SK-N-SH (cell line): ENCODE data around the gene ACSM2B. TPM values are rescaled to one million over a fixed set of nuclear protein-coding genes. Genes with fewer than 3 reads are reported as not detected.
"Not testable (repeated sequence)": the region's sequence is repeated elsewhere in the genome, so short reads cannot be mapped to it uniquely, and the experiment has no call there.

Experiments
- CTCF ChIA-PET: fragments of 300-600, 350-600 bp; formaldehyde crosslinking; extraction: SDS; loops from one replicate; lab custom pipeline; 2021; lab: Yijun Ruan, JAX
- POLR2A ChIA-PET: fragments of 350-600 bp; sonication (Branson Sonifier 250); formaldehyde crosslinking; extraction: SDS; loops from one replicate; lab custom pipeline; 2020; ENCODE audit warnings: antibody characterized with exemption, inconsistent platforms; lab: Yijun Ruan, JAX
- DNase-seq: peaks from one replicate; pipeline ENCODE4 v3.0.0; 2012
- H2AFZ ChIP-seq: fragments of 200-600 bp; sonication (generic); 2 replicates; pipeline ENCODE4 v1.8.1; 2016; ENCODE audit warnings: antibody characterized with exemption, mild to moderate bottlenecking, low read depth
- H3F3A ChIP-seq: fragments of 200-600 bp; sonication (generic); replicated peaks from 2 replicates; pipeline ENCODE3; 2016; ENCODE audit warnings: antibody characterized with exemption, mild to moderate bottlenecking; ENCODE audit not compliant: insufficient read depth
- H3K27ac ChIP-seq, 2 experiments: fragments of 200-500 bp in 1 of 2; fragments of 200-600 bp in 1 of 2; sonication (Bioruptor generic) in 1 of 2; sonication (generic), shearing (Covaris generic) in 1 of 2; 2 replicates each; pipeline versions ENCODE4 v1.5.1 to v1.6.1; 2014 to 2016; ENCODE audit warnings: low read depth in 2 of 2, inconsistent platforms in 1 of 2, low read length in 1 of 2, mild to moderate bottlenecking in 1 of 2, mixed read lengths in 1 of 2
- H3K27me3 ChIP-seq: fragments of 200-600 bp; sonication (generic), shearing (Covaris generic); 2 replicates; pipeline ENCODE4 v1.6.1; 2016; ENCODE audit warnings: mixed run types; ENCODE audit not compliant: insufficient read depth
- H3K36me3 ChIP-seq, 2 experiments: fragments of 200-500 bp in 1 of 2; fragments of 200-600 bp in 1 of 2; sonication (Bioruptor generic) in 1 of 2; sonication (generic) in 1 of 2; replicated peaks in 1 of 2; 2 replicates each; pipeline versions ENCODE3 to v1.5.1; 2014 to 2016; ENCODE audit warnings: low read length in 1 of 2, mild to moderate bottlenecking in 1 of 2; ENCODE audit not compliant: insufficient read depth in 2 of 2, control insufficient read depth in 1 of 2
- H3K4me1 ChIP-seq, 2 experiments: fragments of 200-500 bp in 1 of 2; fragments of 200-600 bp in 1 of 2; sonication (Bioruptor generic) in 1 of 2; sonication (generic), shearing (Covaris generic) in 1 of 2; 2 replicates each; pipeline versions ENCODE4 v1.5.1 to v1.6.1; 2014 to 2016; ENCODE audit warnings: low read depth in 1 of 2, low read length in 1 of 2, mixed run types in 1 of 2; ENCODE audit not compliant: insufficient read depth in 2 of 2, control insufficient read depth in 1 of 2
- H3K4me2 ChIP-seq: fragments of 200-600 bp; sonication (generic), shearing (Covaris generic); 2 replicates; pipeline ENCODE4 v1.6.1; 2017; ENCODE audit warnings: mixed run types
- H3K4me3 ChIP-seq, 2 experiments: fragments of 200-500 bp in 1 of 2; fragments of 200-600 bp in 1 of 2; sonication (Bioruptor generic) in 1 of 2; sonication (generic), shearing (Covaris generic) in 1 of 2; 2 replicates each; pipeline versions ENCODE4 v1.5.1 to v1.8.1; 2014 to 2016; ENCODE audit warnings: low read depth in 2 of 2, inconsistent platforms in 1 of 2, low read length in 1 of 2, mild to moderate bottlenecking in 1 of 2, mixed read lengths in 1 of 2, moderate library complexity in 1 of 2
- H3K79me2 ChIP-seq: fragments of 200-600 bp; sonication (generic); 2 replicates; pipeline ENCODE4 v1.8.1; 2017; ENCODE audit warnings: mild to moderate bottlenecking; ENCODE audit not compliant: insufficient read depth
- H3K9ac ChIP-seq: fragments of 200-600 bp; sonication (generic); 2 replicates; pipeline ENCODE4 v1.6.1; 2017; ENCODE audit warnings: mixed run types
- H3K9me2 ChIP-seq: fragments of 200-600 bp; sonication (generic); 2 replicates; pipeline ENCODE4 v1.6.1; 2017; ENCODE audit warnings: mixed run types
- H3K9me3 ChIP-seq: fragments of 200-600 bp; sonication (generic); 2 replicates; pipeline ENCODE4 v1.6.1; 2017; ENCODE audit warnings: mixed run types, mild to moderate bottlenecking, moderate library complexity
- H4K20me1 ChIP-seq: fragments of 200-600 bp; sonication (generic); 2 replicates; pipeline ENCODE4 v1.6.1; 2017; ENCODE audit warnings: mild to moderate bottlenecking, mixed run types; ENCODE audit not compliant: insufficient read depth
- FOSL2 ChIP-seq: IDR thresholded peaks from 2 replicates; pipeline ENCODE4 v1.4.0; 2012; ENCODE audit warnings: low read depth, mild to moderate bottlenecking, moderate library complexity, borderline replicate concordance
- MEF2A ChIP-seq: IDR thresholded peaks from 2 replicates; pipeline ENCODE4 v1.4.0; 2012; ENCODE audit warnings: low read depth, borderline replicate concordance
- RCOR1 ChIP-seq: fragments of 150-350 bp; IDR thresholded peaks from 2 replicates; pipeline ENCODE4 v1.6.1; 2017; ENCODE audit warnings: antibody characterized with exemption, low read length
- REST ChIP-seq: IDR thresholded peaks from 2 replicates; pipeline ENCODE4 v1.6.1; 2012; ENCODE audit warnings: mild to moderate bottlenecking, low read depth, low read length, moderate library complexity
- RFX5 ChIP-seq: IDR thresholded peaks from 2 replicates; pipeline ENCODE4 v1.6.1; 2012; ENCODE audit warnings: mild to moderate bottlenecking, improper control_type of control experiment, low read length
- SIN3A ChIP-seq: IDR thresholded peaks from 2 replicates; pipeline ENCODE4 v1.6.1; 2012; ENCODE audit warnings: low read depth, mild to moderate bottlenecking, low read length, moderate library complexity, borderline replicate concordance
- TEAD4 ChIP-seq: IDR thresholded peaks from 2 replicates; pipeline ENCODE4 v1.4.0; 2012; ENCODE audit warnings: mild to moderate bottlenecking, borderline replicate concordance; ENCODE audit not compliant: insufficient read depth
- WGBS: methylation state at CpG from one replicate; pipeline ENCODE4 v1.1.6; 2017; ENCODE audit warnings: low lambda C conversion rate; 5-methylcytosine and 5-hydroxymethylcytosine counted together
- polyA plus RNA-seq, 3 experiments: library from polyadenylated mRNA; depleted of rRNA; stranded (reverse); fragments of >200 nt; gene quantifications; 2 replicates each; pipeline ENCODE4 v1.2.3, GENCODE V29; 2012

The ACSM2B gene
- polyA plus RNA-seq, 1 of the 3 experiments (the other 2 are of a cell fraction), result not detected

- no peaks in the 10 kb centered on the region for H4K20me1 ChIP-seq
- 21% methylated on average over 5 of the region's 5 CpGs for WGBS
- no peaks in the 10 kb centered on the region for H3K27me3 ChIP-seq
- H3K9ac ChIP-seq, result no peak overlapping the region
- POLR2A ChIA-PET, result no interaction called here
- no peak for DNase-seq
- no peak overlapping the region for H3K4me2 ChIP-seq
- no peaks in the 10 kb centered on the region for H3K9me2 ChIP-seq
- no peaks in the 10 kb centered on the region for H3F3A ChIP-seq
- H3K9me3 ChIP-seq, result no peaks in the 10 kb centered on the region
- H3K4me1 ChIP-seq, result no peaks in the 10 kb centered on the region
- H3K4me3 ChIP-seq, result no peak overlapping the region
- CTCF ChIA-PET, result interaction anchor here (0.7 kb wide), 1 partner anchor 14 kb away, joined by 3 read pairs; no protein-coding TSS in a partner anchor
- H3K36me3 ChIP-seq, result no peaks in the 10 kb centered on the region
- H2AFZ ChIP-seq, result no peak overlapping the region
- no peak overlapping the region for H3K27ac ChIP-seq
- TF ChIP-seq SIN3A, result no peak
- TF ChIP-seq REST, result peak; percentile 85
- TF ChIP-seq TEAD4, result no peak
- TF ChIP-seq FOSL2, result no peak
- no peak for TF ChIP-seq RCOR1
- no peak for TF ChIP-seq MEF2A
- no peak for TF ChIP-seq RFX5
- no peaks in the 10 kb centered on the region for H3K79me2 ChIP-seq
These were observed 22.8 kb upstream of the ACSM2B start for GRCh38 chr16:20598832-20599469.

- POLR2A ChIA-PET, H4K20me1 ChIP-seq, DNase-seq, H2AFZ ChIP-seq, H3K27ac ChIP-seq, H3K4me2 ChIP-seq, H3K27me3 ChIP-seq, H3F3A ChIP-seq, H3K9me3 ChIP-seq, H3K4me1 ChIP-seq, H3K9me2 ChIP-seq, H3K4me3 ChIP-seq, H3K36me3 ChIP-seq, H3K9ac ChIP-seq, H3K79me2 ChIP-seq, CTCF ChIA-PET: not testable (repeated sequence)
- WGBS, result 5% methylated on average over 2 of the region's 2 CpGs
These were observed 19.5 kb upstream of the ACSM2B start for GRCh38 chr16:20595694-20596093.

- H3K36me3 ChIP-seq, H3K27ac ChIP-seq, H3F3A ChIP-seq, H2AFZ ChIP-seq, H3K4me2 ChIP-seq, H3K27me3 ChIP-seq, H4K20me1 ChIP-seq, H3K4me1 ChIP-seq, DNase-seq, H3K9me2 ChIP-seq, H3K4me3 ChIP-seq, H3K79me2 ChIP-seq, H3K9ac ChIP-seq, H3K9me3 ChIP-seq, POLR2A ChIA-PET, CTCF ChIA-PET: not testable (repeated sequence)
- WGBS, result 19% methylated on average over 2 of the region's 2 CpGs
These were observed 18.9 kb upstream of the ACSM2B start for GRCh38 chr16:20595068-20595467.

GRCh38 chr16:20592780-20593179 is 16.6 kb upstream of the ACSM2B start:
- H3F3A ChIP-seq, H3K27me3 ChIP-seq, POLR2A ChIA-PET, H3K9ac ChIP-seq, CTCF ChIA-PET, H3K9me2 ChIP-seq, H3K36me3 ChIP-seq, H3K4me1 ChIP-seq, H2AFZ ChIP-seq, DNase-seq, H3K27ac ChIP-seq, H3K79me2 ChIP-seq, H4K20me1 ChIP-seq, H3K4me3 ChIP-seq, H3K4me2 ChIP-seq, H3K9me3 ChIP-seq: not testable (repeated sequence)
- WGBS, result 0% methylated on average over 1 of the region's 1 CpG

GRCh38 chr16:20589486-20589885 is 13.3 kb upstream of the ACSM2B start:
- H3K4me3 ChIP-seq, H3K27ac ChIP-seq, DNase-seq, H4K20me1 ChIP-seq, H3K9ac ChIP-seq, H3K36me3 ChIP-seq, H3K9me3 ChIP-seq, H3K9me2 ChIP-seq, CTCF ChIA-PET, H3K4me1 ChIP-seq, H3K79me2 ChIP-seq, H3K4me2 ChIP-seq, H3K27me3 ChIP-seq, H2AFZ ChIP-seq, H3F3A ChIP-seq, POLR2A ChIA-PET: not testable (repeated sequence)
- WGBS, result 0% methylated on average over 3 of the region's 6 CpGs
